ENCODE results near the gene TIPIN. TPM values are rescaled to one million over a fixed set of nuclear protein-coding genes. Genes with fewer than 3 reads are reported as not detected.
"Not testable (repeated sequence)": the region's sequence is repeated elsewhere in the genome, so short reads cannot be mapped to it uniquely, and the experiment has no call there.

The TIPIN gene, protein sequence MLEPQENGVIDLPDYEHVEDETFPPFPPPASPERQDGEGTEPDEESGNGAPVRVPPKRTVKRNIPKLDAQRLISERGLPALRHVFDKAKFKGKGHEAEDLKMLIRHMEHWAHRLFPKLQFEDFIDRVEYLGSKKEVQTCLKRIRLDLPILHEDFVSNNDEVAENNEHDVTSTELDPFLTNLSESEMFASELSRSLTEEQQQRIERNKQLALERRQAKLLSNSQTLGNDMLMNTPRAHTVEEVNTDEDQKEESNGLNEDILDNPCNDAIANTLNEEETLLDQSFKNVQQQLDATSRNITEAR
- 9.8 TPM for total RNA-seq

- DNase-seq = peak; percentile 95
These were observed at the start of gene TIPIN for GRCh38 chr15:66356359-66357236. TSS of gene TIPIN (minus strand) at chr15:66356685. CDS start at chr15:66352947, 3,738 bp downstream.

GRCh38 chr15:66405615-66406014 lies 49.1 kb upstream of the TIPIN start:
- peak; percentile 93 for DNase-seq

- no peak for DNase-seq
These were observed 48.5 kb upstream of the TIPIN start for GRCh38 chr15:66405007-66405406.

DNA sequence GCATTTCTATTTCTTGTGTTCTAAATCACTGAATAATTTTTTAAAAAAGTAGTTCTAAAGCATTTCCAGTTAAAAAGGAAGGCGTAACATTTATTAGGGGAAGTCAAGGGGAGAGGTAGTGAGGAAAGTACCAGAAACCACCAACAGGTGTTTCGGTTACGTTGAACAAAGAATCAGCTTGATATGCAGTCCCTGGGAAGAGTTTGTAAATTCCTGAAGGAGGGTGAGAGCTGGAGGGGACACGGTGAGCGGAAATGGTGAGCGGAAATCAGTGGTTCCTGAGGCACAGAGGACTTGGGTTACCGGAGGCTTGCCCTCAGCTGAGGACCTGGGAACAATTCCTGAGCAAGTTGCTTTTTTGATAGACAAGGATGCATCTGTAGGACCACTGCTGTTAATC lies 48.0 kb upstream of the TIPIN start:
- no peak for DNase-seq

DNA sequence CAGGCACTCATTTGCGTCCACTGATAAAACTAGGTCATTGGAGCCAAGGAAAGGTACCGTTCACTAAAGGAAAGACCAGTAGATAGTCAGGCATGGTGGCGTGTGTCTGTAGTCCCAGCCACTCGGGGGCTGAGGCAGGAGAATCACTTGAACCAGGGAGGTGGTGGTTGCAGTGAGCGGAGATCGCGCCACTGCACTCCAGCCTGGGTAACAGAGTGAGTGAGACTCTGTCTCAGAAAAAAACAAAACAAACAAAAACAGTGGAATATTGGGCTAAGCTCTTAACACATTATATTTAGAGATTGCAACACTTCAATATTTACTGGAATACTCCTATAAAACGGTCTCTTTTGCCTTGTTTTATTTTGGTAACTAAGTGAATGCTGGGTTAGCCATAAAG lies 47.6 kb upstream of the TIPIN start:
- no peak for DNase-seq

GRCh38 chr15:66403323-66403722 lies 46.8 kb upstream of the TIPIN start:
- no peak for DNase-seq

GRCh38 chr15:66402761-66403284 lies 46.3 kb upstream of the TIPIN start:
- no peak for DNase-seq

- no peak for DNase-seq
These were observed 44.9 kb upstream of the TIPIN start for GRCh38 chr15:66401130-66402021.

GRCh38 chr15:66400351-66400774 lies 43.9 kb upstream of the TIPIN start:
- no peak for DNase-seq

GRCh38 chr15:66399276-66399675 lies 42.8 kb upstream of the TIPIN start:
- DNase-seq = no peak

- DNase-seq = no peak
These were observed 38.4 kb upstream of the TIPIN start for GRCh38 chr15:66394915-66395314.

DNA sequence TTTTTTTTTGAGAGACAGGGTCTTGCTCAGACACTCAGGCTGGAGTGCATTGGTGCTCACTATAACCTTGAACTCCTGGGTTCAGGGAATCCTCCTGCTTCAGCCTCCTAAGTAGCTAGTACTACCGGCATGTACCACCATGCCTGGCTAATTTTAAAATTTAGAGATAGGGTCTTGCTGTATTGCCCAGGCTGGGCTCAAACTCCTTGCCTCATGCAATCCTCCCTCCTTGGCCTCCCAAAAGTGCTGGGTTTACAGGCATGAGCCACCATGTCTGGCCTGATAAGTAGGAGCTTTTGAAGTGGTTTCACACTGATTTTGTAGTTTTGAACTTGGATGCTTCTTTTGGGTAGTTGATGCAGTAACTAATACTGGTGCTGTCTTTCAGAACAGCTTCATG lies 38.0 kb upstream of the TIPIN start:
- no peak for DNase-seq

DNA sequence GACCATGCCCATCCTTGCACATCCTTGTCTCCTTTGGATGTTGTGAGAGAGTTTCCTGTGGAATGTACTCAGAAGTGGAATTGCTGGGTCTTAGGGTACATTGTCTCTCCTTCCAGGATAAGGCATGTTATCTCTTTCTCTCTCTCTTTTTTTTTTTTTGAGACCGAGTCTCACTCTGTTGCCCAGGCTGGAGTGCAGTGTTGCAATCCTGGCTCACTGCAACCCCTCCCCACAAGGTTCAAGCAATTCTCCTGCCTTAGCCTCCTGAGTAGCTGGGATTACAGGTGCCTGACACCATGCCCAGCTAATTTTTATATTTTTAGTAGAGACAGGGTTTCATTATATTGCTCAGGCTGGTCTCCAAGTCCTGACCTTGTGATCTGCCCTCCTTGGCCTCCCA lies 36.6 kb upstream of the TIPIN start:
- DNase-seq = not testable (repeated sequence)

- DNase-seq = no peak
These were observed 34.2 kb upstream of the TIPIN start for GRCh38 chr15:66390678-66391077.

- no peak for DNase-seq
These were observed 33.4 kb upstream of the TIPIN start for GRCh38 chr15:66389859-66390381.

- no peak for DNase-seq
These were observed 32.8 kb upstream of the TIPIN start for GRCh38 chr15:66389098-66389858.

DNA sequence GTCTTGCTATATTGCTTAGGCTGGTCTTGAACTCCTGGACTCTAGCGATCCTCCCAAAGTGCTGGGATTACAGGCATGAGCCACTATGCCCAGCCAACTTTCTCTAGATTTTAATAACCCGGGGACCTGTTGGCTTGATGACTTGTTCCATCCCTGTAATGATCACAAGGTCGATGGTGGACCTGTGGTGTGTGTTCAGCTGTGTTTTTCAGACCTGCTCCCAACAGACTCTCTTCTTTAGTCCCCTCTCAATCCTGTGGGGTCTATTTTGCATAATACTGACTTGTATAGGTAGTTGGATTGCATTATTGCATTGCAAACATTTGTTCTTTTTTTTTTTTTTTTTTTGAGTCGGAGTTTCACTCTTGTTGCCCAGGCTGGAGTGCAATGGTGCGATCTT lies 32.1 kb upstream of the TIPIN start:
- no peak for DNase-seq

- no peak for DNase-seq
These were observed 31.5 kb upstream of the TIPIN start for GRCh38 chr15:66388043-66388363.

GRCh38 chr15:66387163-66388042 lies 30.9 kb upstream of the TIPIN start:
- DNase-seq = no peak

All from skin of body (tissue), 2 donors.